H1 (cell line): ENCODE measurements around the gene MOB1B.

Experiments used
- FOSL1 ChIP-seq: IDR thresholded peaks from 2 replicates; pipeline ENCODE4 v1.6.1; 2011; ENCODE audit warnings: mild to moderate bottlenecking, low read depth, low read length, moderate library complexity; ENCODE audit not compliant: insufficient read depth
- NRF1 ChIP-seq: IDR thresholded peaks from 2 replicates; pipeline ENCODE4 v1.6.1; 2011; ENCODE audit warnings: mild to moderate bottlenecking, low read depth, low read length, improper control_type of control experiment
- PHF8 ChIP-seq: fragments of 200-600 bp; sonication (generic); conservative IDR thresholded peaks from 2 replicates; pipeline ENCODE4 v1.7.1; 2012; ENCODE audit warnings: low read depth, mild to moderate bottlenecking, inconsistent platforms, low read length, moderate library complexity
- POLR2A ChIP-seq, 2 experiments: IDR thresholded peaks; 1 replicate in 1 of 2; 2 replicates in 1 of 2; pipeline ENCODE4 v1.6.1; 2011; ENCODE audit warnings: low read depth in 2 of 2, low read length in 2 of 2, mild to moderate bottlenecking in 2 of 2; ENCODE audit errors: control extremely low read depth in 1 of 2
- RAD21 ChIP-seq, 2 experiments: IDR thresholded peaks in 1 of 2; conservative IDR thresholded peaks in 1 of 2; 2 replicates each; pipeline ENCODE4 v1.6.1; 2011; ENCODE audit warnings: low read depth in 2 of 2, low read length in 2 of 2, improper control_type of control experiment in 1 of 2, inconsistent platforms in 1 of 2, mild to moderate bottlenecking in 1 of 2, moderate library complexity in 1 of 2
- RXRA ChIP-seq: IDR thresholded peaks from 2 replicates; pipeline ENCODE4 v1.6.1; 2011; ENCODE audit warnings: low read depth, mild to moderate bottlenecking, low read length, moderate library complexity; ENCODE audit not compliant: insufficient read depth
- TF ChIP-seq, protein P1 (sequence below), 3 experiments: IDR thresholded peaks; 1 replicate in 2 of 3; 2 replicates in 1 of 3; pipeline versions ENCODE4 v1.5.1 to v1.6.1; 2011; ENCODE audit warnings: low read length in 3 of 3, mild to moderate bottlenecking in 3 of 3, inconsistent platforms in 2 of 3, low read depth in 1 of 3, moderate library complexity in 1 of 3; ENCODE audit not compliant: insufficient read depth in 1 of 3; ENCODE audit errors: control extremely low read depth in 1 of 3

GRCh38 chr4:70948665-70949260 lies 46.6 kb downstream of the MOB1B start:
- TF ChIP-seq RXRA: no peak
- no peak for TF ChIP-seq POLR2A (IDR thresholded peaks at IDR 0.05; ENCODE audit: control extremely low read depth in 1 of 2, low read depth in 2 of 2, low read length in 2 of 2)
- no peak for TF ChIP-seq NRF1
- TF ChIP-seq FOSL1: no peak
- no peak for TF ChIP-seq RAD21 (IDR thresholded peaks at IDR 0.05 in 1 of 2, conservative IDR thresholded peaks at IDR 0.05 in 1 of 2; ENCODE audit: low read depth in 2 of 2, low read length in 2 of 2)
- TF ChIP-seq, protein P1, sequence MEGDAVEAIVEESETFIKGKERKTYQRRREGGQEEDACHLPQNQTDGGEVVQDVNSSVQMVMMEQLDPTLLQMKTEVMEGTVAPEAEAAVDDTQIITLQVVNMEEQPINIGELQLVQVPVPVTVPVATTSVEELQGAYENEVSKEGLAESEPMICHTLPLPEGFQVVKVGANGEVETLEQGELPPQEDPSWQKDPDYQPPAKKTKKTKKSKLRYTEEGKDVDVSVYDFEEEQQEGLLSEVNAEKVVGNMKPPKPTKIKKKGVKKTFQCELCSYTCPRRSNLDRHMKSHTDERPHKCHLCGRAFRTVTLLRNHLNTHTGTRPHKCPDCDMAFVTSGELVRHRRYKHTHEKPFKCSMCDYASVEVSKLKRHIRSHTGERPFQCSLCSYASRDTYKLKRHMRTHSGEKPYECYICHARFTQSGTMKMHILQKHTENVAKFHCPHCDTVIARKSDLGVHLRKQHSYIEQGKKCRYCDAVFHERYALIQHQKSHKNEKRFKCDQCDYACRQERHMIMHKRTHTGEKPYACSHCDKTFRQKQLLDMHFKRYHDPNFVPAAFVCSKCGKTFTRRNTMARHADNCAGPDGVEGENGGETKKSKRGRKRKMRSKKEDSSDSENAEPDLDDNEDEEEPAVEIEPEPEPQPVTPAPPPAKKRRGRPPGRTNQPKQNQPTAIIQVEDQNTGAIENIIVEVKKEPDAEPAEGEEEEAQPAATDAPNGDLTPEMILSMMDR (IDR thresholded peaks at IDR 0.05; ENCODE audit: control extremely low read depth in 1 of 3, insufficient read depth in 1 of 3, low read depth in 1 of 3, low read length in 3 of 3): no peak
- no peak for TF ChIP-seq PHF8
